H1 (cell line): ENCODE measurements around the gene SLX9. TPM values are rescaled to one million over a fixed set of nuclear protein-coding genes. Genes with fewer than 3 reads are reported as not detected.
A peak's percentile ranks its signal among the peaks of the same experiment; 100 is the strongest.

Experiments
- CTCF ChIA-PET: fragments of 300-600 bp; sonication (Branson Sonifier 250); formaldehyde crosslinking; loops from one replicate; lab custom pipeline; 2021; ENCODE audit not compliant: partially characterized antibody; lab: Charles Lee
- POLR2A ChIA-PET: fragments of 300-600 bp; sonication (Branson Sonifier 250); formaldehyde crosslinking; loops from one replicate; lab custom pipeline; 2021; ENCODE audit warnings: inconsistent platforms; ENCODE audit not compliant: partially characterized antibody; lab: Charles Lee
- DNase-seq, 2 experiments: peaks; one replicate each; pipeline versions ENCODE4 v3.0.0 to v3.0.0-alpha.2; 2010 to 2022; ENCODE audit warnings: low spot score in 2 of 2, low read depth in 1 of 2, mixed read lengths in 1 of 2
- FAIRE-seq: peaks from 2 replicates; lab custom pipeline; 2011; peaks lifted over from hg19 to GRCh38; lab: Jason Lieb, UNC
- H2AFZ ChIP-seq: 2 replicates; pipeline ENCODE4 v1.8.1; 2012; ENCODE audit warnings: low read length, inconsistent platforms
- H2AK5ac ChIP-seq: 2 replicates; pipeline ENCODE4 v1.6.1; 2013; ENCODE audit warnings: low read depth, low read length
- H2BK120ac ChIP-seq: replicated peaks from 2 replicates; pipeline ENCODE3; 2013; ENCODE audit warnings: low read depth, low read length, inconsistent platforms
- H2BK12ac ChIP-seq: 2 replicates; pipeline ENCODE4 v1.6.1; 2013; ENCODE audit warnings: low read depth, low read length
- H2BK15ac ChIP-seq: 2 replicates; pipeline ENCODE4 v1.6.1; 2013; ENCODE audit warnings: low read length
- H2BK20ac ChIP-seq: 2 replicates; pipeline ENCODE4 v1.6.1; 2013; ENCODE audit warnings: low read length
- H2BK5ac ChIP-seq: 2 replicates; pipeline ENCODE4 v1.6.1; 2013; ENCODE audit warnings: low read depth, low read length
- H3K14ac ChIP-seq: 2 replicates; pipeline ENCODE4 v1.6.1; 2013; ENCODE audit warnings: inconsistent platforms; ENCODE audit not compliant: insufficient read length
- H3K18ac ChIP-seq: 2 replicates; pipeline ENCODE4 v1.6.1; 2013; ENCODE audit warnings: low read length; ENCODE audit errors: extremely low read depth
- H3K23ac ChIP-seq: 2 replicates; pipeline ENCODE4 v1.6.1; 2013; ENCODE audit warnings: inconsistent platforms; ENCODE audit not compliant: insufficient read length
- H3K23me2 ChIP-seq: 2 replicates; pipeline ENCODE4 v1.6.1; 2013; ENCODE audit warnings: low read depth, low read length
- H3K27ac ChIP-seq: 2 replicates; pipeline ENCODE4 v1.6.1; 2011; ENCODE audit warnings: low read depth, low read length, inconsistent platforms
- H3K27me3 ChIP-seq, 4 experiments: replicated peaks in 1 of 4; 1 replicate in 1 of 4; 2 replicates in 3 of 4; pipeline versions ENCODE4 v1.6.1 to v1.8.1; 2011 to 2013; ENCODE audit warnings: low read length in 3 of 4, mild to moderate bottlenecking in 3 of 4, inconsistent platforms in 2 of 4, mixed read lengths in 2 of 4, moderate library complexity in 1 of 4; ENCODE audit not compliant: control insufficient read depth in 3 of 4, insufficient read depth in 3 of 4; ENCODE audit errors: extremely low read depth in 1 of 4
- H3K36me3 ChIP-seq, 4 experiments: 2 replicates each; pipeline versions ENCODE4 v1.6.1 to v1.8.1; 2011 to 2013; ENCODE audit warnings: mild to moderate bottlenecking in 4 of 4, low read length in 3 of 4, moderate library complexity in 2 of 4, control low read depth in 1 of 4, inconsistent platforms in 1 of 4; ENCODE audit not compliant: insufficient read depth in 4 of 4, control insufficient read depth in 2 of 4
- H3K4ac ChIP-seq: replicated peaks from 2 replicates; pipeline ENCODE3; 2013; ENCODE audit warnings: low read length, low read depth, mixed read lengths, inconsistent platforms; ENCODE audit not compliant: insufficient read length
- H3K4me1 ChIP-seq, 4 experiments: replicated peaks in 1 of 4; 1 replicate in 1 of 4; 2 replicates in 3 of 4; pipeline versions ENCODE4 v1.6.1 to v1.8.1; 2011 to 2013; ENCODE audit warnings: low read length in 3 of 4, inconsistent platforms in 2 of 4, mixed read lengths in 1 of 4; ENCODE audit not compliant: insufficient read depth in 4 of 4, control insufficient read depth in 3 of 4
- H3K4me2 ChIP-seq, 2 experiments: 2 replicates each; pipeline versions ENCODE4 v1.6.1 to v1.8.1; 2011 to 2013; ENCODE audit warnings: low read depth in 2 of 2, low read length in 2 of 2, control low read depth in 1 of 2, inconsistent platforms in 1 of 2, mild to moderate bottlenecking in 1 of 2; ENCODE audit not compliant: insufficient read depth in 1 of 2
- H3K4me3 ChIP-seq, 4 experiments: fragments of 200-600, 300-600 bp in 1 of 4; sonication (generic), shearing (Covaris generic), sonication (Bioruptor Twin) in 1 of 4; 2 replicates each; pipeline versions ENCODE4 v1.5.1 to v1.8.1; 2011 to 2016; ENCODE audit warnings: low read length in 4 of 4, low read depth in 3 of 4, control low read depth in 2 of 4, inconsistent platforms in 2 of 4, mild to moderate bottlenecking in 2 of 4, mixed read lengths in 1 of 4, moderate library complexity in 1 of 4; ENCODE audit not compliant: insufficient read depth in 2 of 4; ENCODE audit errors: extremely low read depth in 1 of 4
- H3K56ac ChIP-seq: replicated peaks from 2 replicates; pipeline ENCODE3; 2013; ENCODE audit warnings: low read depth, mild to moderate bottlenecking, mixed read lengths, low read length, inconsistent platforms; ENCODE audit not compliant: insufficient read length
- H3K79me1 ChIP-seq: 2 replicates; pipeline ENCODE4 v1.6.1; 2013; ENCODE audit warnings: low read depth, low read length, control low read depth
- H3K79me2 ChIP-seq, 2 experiments: 2 replicates each; pipeline versions ENCODE4 v1.6.1 to v1.8.1; 2012 to 2013; ENCODE audit warnings: low read length in 2 of 2, mild to moderate bottlenecking in 2 of 2, inconsistent platforms in 1 of 2; ENCODE audit not compliant: insufficient read depth in 2 of 2, control insufficient read depth in 1 of 2
- H3K9ac ChIP-seq, 4 experiments: replicated peaks in 1 of 4; 1 replicate in 1 of 4; 2 replicates in 3 of 4; pipeline versions ENCODE4 v1.6.1 to v1.8.1; 2011 to 2013; ENCODE audit warnings: low read depth in 3 of 4, low read length in 3 of 4, control low read depth in 2 of 4, mild to moderate bottlenecking in 2 of 4, moderate library complexity in 2 of 4, inconsistent platforms in 1 of 4; ENCODE audit errors: extremely low read depth in 1 of 4
- H3K9me3 ChIP-seq, 2 experiments: 2 replicates each; pipeline versions ENCODE4 v1.6.1 to v1.8.1; 2012 to 2013; ENCODE audit warnings: mild to moderate bottlenecking in 2 of 2, moderate library complexity in 2 of 2, control low read depth in 1 of 2, inconsistent platforms in 1 of 2, low read depth in 1 of 2, low read length in 1 of 2, mixed read lengths in 1 of 2; ENCODE audit not compliant: insufficient read depth in 2 of 2
- H4K20me1 ChIP-seq, 2 experiments: replicated peaks in 1 of 2; 2 replicates each; pipeline versions ENCODE3 to v1.8.1; 2011 to 2013; ENCODE audit warnings: inconsistent platforms in 2 of 2, low read length in 2 of 2, mild to moderate bottlenecking in 1 of 2; ENCODE audit not compliant: insufficient read depth in 2 of 2, control insufficient read depth in 1 of 2
- H4K5ac ChIP-seq: 2 replicates; pipeline ENCODE4 v1.6.1; 2013; ENCODE audit warnings: low read length, low read depth, mixed read lengths, inconsistent platforms; ENCODE audit not compliant: insufficient read length
- H4K8ac ChIP-seq: 2 replicates; pipeline ENCODE4 v1.8.0; 2013; ENCODE audit warnings: mild to moderate bottlenecking, moderate library complexity, low read length, inconsistent platforms; ENCODE audit not compliant: insufficient read depth; ENCODE audit errors: extremely low read depth
- H4K91ac ChIP-seq: replicated peaks from 2 replicates; pipeline ENCODE3; 2013; ENCODE audit warnings: low read length, mixed read lengths, inconsistent platforms; ENCODE audit not compliant: insufficient read length
- ATF3 ChIP-seq: IDR thresholded peaks from 2 replicates; pipeline ENCODE4 v1.6.1; 2011; ENCODE audit warnings: low read depth, mild to moderate bottlenecking, low read length; ENCODE audit not compliant: insufficient read depth
- E2F6 ChIP-seq: IDR thresholded peaks from 2 replicates; pipeline ENCODE4 v1.6.1; 2012; ENCODE audit warnings: inconsistent platforms
- EGR1 ChIP-seq: IDR thresholded peaks from 2 replicates; pipeline ENCODE4 v1.6.1; 2011; ENCODE audit warnings: low read depth, low read length, borderline replicate concordance
- JUN ChIP-seq: IDR thresholded peaks from 2 replicates; pipeline ENCODE4 v1.6.1; 2011; ENCODE audit warnings: low read depth, mild to moderate bottlenecking, improper control_type of control experiment, low read length
- MAFK ChIP-seq: IDR thresholded peaks from 2 replicates; pipeline ENCODE4 v1.6.1; 2012; ENCODE audit warnings: low read depth, mild to moderate bottlenecking, improper control_type of control experiment, low read length
- POLR2AphosphoS5 ChIP-seq: IDR thresholded peaks from 2 replicates; pipeline ENCODE4 v1.6.1; 2011; ENCODE audit warnings: low read depth, low read length
- RAD21 ChIP-seq, 2 experiments: IDR thresholded peaks in 1 of 2; conservative IDR thresholded peaks in 1 of 2; 2 replicates each; pipeline ENCODE4 v1.6.1; 2011; ENCODE audit warnings: low read depth in 2 of 2, low read length in 2 of 2, improper control_type of control experiment in 1 of 2, inconsistent platforms in 1 of 2, mild to moderate bottlenecking in 1 of 2, moderate library complexity in 1 of 2
- SIN3A ChIP-seq, 2 experiments: IDR thresholded peaks in 1 of 2; conservative IDR thresholded peaks in 1 of 2; 2 replicates each; pipeline ENCODE4 v1.6.1; 2011 to 2012; ENCODE audit warnings: low read length in 2 of 2, improper control_type of control experiment in 1 of 2, low read depth in 1 of 2, mild to moderate bottlenecking in 1 of 2
- WGBS, 2 experiments: shearing (Covaris generic) in 1 of 2; methylation state at CpG; one replicate each; pipeline versions ENCODE4 v1.1.6 to v1.1.7; 2013 to 2015; ENCODE audit warnings: low lambda C conversion rate in 2 of 2, mixed read lengths in 2 of 2, inconsistent platforms in 1 of 2, low coverage in 1 of 2, missing lambda C conversion rate in 1 of 2; ENCODE audit not compliant: insufficient replicate concordance in 2 of 2, insufficient coverage in 1 of 2, insufficient read length in 1 of 2; ENCODE audit errors: extremely low coverage in 1 of 2, missing lambda C conversion rate in 1 of 2; 5-methylcytosine and 5-hydroxymethylcytosine counted together
- polyA plus RNA-seq, 7 experiments: library from polyadenylated mRNA; depleted of rRNA in 3 of 7; stranded (reverse) in 5 of 7; unstranded in 2 of 7; fragments of >200 nt in 5 of 7; fragments of 200-250 nt in 2 of 7; gene quantifications; 1 replicate in 5 of 7; 2 replicates in 1 of 7; 4 replicates in 1 of 7; pipeline versions ENCODE4 v1.2.1 to v1.2.3, GENCODE V29; 2011 to 2013; ENCODE audit warnings: missing spikeins in 2 of 7, mixed read lengths in 2 of 7
- total RNA-seq: library from RNA; stranded (reverse); fragmentation: NEBNext Ultra II Directional; extraction: Animal tissue kit (Norgen Biotek cat#: 25700); gene quantifications from 2 replicates; pipeline ENCODE4 v1.2.1, GENCODE V29; 2021

The SLX9 gene
- total and polyA plus RNA-seq, 2 of the 8 experiments (the other 6 are each of a cell fraction or from before 2014, with no cell fraction given) = 17.7 to 57.3 TPM

- Histone ChIP-seq H3K9me3 (no peaks in the 10 kb centered on the region), H3K27ac (no peak overlapping the region), H2BK5ac (no peak overlapping the region), H2AK5ac (no peak overlapping the region), H3K27me3 (peaks cover 0 to 4% (median 1%) of the 10 kb centered on the region in 4 experiments; a peak in 1 of 7 replicates), H3K9ac (no peak overlapping the region), H4K5ac (no peak overlapping the region), H3K23me2 (peaks cover 9% of the 10 kb centered on the region; the same call in 1 of the 2 replicates), H2BK15ac (no peak overlapping the region), H2BK120ac (no peak overlapping the region), H3K79me2 (no peaks in the 10 kb centered on the region), H3K36me3 (no peaks in the 10 kb centered on the region), H4K20me1 (peaks cover 0 to 6% of the 10 kb centered on the region in 2 experiments), H3K18ac (peak overlapping the region; percentile 32; the same call in 1 of the 2 replicates), H3K4me1 (peaks cover 0 to 11% (median 0%) of the 10 kb centered on the region in 4 experiments; a peak in 3 of 7 replicates), H3K4me3 (no peak overlapping the region), H3K4me2 (no peak overlapping the region), H3K14ac (no peak overlapping the region), H2AFZ (no peak overlapping the region), H4K8ac (no peak overlapping the region), H4K91ac (no peak overlapping the region), H3K56ac (no peak overlapping the region), H3K4ac (no peak overlapping the region), H3K79me1 (no peaks in the 10 kb centered on the region), H3K23ac (no peak overlapping the region), H2BK20ac (no peak overlapping the region), H2BK12ac (peak overlapping the region; percentile 50; the same call in 1 of the 2 replicates)
- 83% methylated on average over 21 of the region's 25 CpGs; no CpG with 5 or more reads in 1 of the 2 experiments for WGBS, 2 experiments
- FAIRE-seq (no peak), DNase-seq (no peak)
- POLR2A ChIA-PET = interaction anchor here (0.7 kb wide), 1 partner anchor 32 kb away, joined by 3 read pairs; the partner anchor contains the start of gene SLX9
- CTCF ChIA-PET = interaction anchor here (0.7 to 3.3 kb wide), 10 partner anchors 9 to 418 kb away, joined by 3 to 24 read pairs (median 4); partner anchors contain the start of gene UBE2G2
- TF ChIP-seq MAFK = no peak
- TF ChIP-seq ATF3 = no peak
- no peak for TF ChIP-seq POLR2AphosphoS5
- TF ChIP-seq RAD21 (IDR thresholded peaks at IDR 0.05 in 1 of 2, conservative IDR thresholded peaks at IDR 0.05 in 1 of 2; ENCODE audit: low read depth in 2 of 2, low read length in 2 of 2) = no peak
- TF ChIP-seq SIN3A (conservative IDR thresholded peaks at IDR 0.05 in 1 of 2, IDR thresholded peaks at IDR 0.05 in 1 of 2; ENCODE audit: low read depth in 1 of 2, low read length in 2 of 2) = no peak
- no peak for TF ChIP-seq EGR1
- no peak for TF ChIP-seq E2F6
- TF ChIP-seq JUN = no peak
Observed at GRCh38 chr21:44907966-44908895, 31.6 kb upstream of the SLX9 start.
